ENCODE results near the gene FH. TPM values are rescaled to one million over a fixed set of nuclear protein-coding genes. Genes with fewer than 3 reads are reported as not detected.

Gene FH
- total RNA-seq, 1 experiment from 2014 or later, result 73.6 TPM

- POLR2A ChIA-PET (ENCODE audit: low non-redundant PET), result no interaction called here
- no peaks in the 10 kb centered on the region for H3K4me1 ChIP-seq (ENCODE audit: insufficient read depth, low read length, poor library complexity, severe bottlenecking)
- no peaks in the 10 kb centered on the region for H3K9me3 ChIP-seq (ENCODE audit: low read depth, low read length, poor library complexity, severe bottlenecking)
- no peak for DNase-seq (ENCODE audit: low spot score)
- H3K27me3 ChIP-seq (replicated peaks; ENCODE audit: insufficient read depth, low read depth, low read length, poor library complexity), result no peaks in the 10 kb centered on the region
- peaks cover 14% of the 10 kb centered on the region for H3K36me3 ChIP-seq (ENCODE audit: insufficient read depth, low read length, poor library complexity, severe bottlenecking)
- TSS peak; percentile 57 for BruUV-seq (replicated peaks)
- intact Hi-C loops (cut with micrococcal nuclease; ENCODE audit: unreplicated experiment), result no loop called here
- H3K4me3 ChIP-seq (ENCODE audit: low read depth, low read length, poor library complexity, severe bottlenecking), result peak overlapping the region; percentile 73
- TF ChIP-seq CTCF (conservative IDR thresholded peaks at IDR 0.05; ENCODE audit: low read depth, low read length), result no peak
- TF ChIP-seq EZH2 (IDR thresholded peaks at IDR 0.05; ENCODE audit: borderline replicate concordance, low read depth, low read length, poor library complexity, severe bottlenecking), result no peak
- CTCF ChIA-PET, result no interaction called here
- H3K27ac ChIP-seq (ENCODE audit: low read depth, low read length, poor library complexity, severe bottlenecking), result peak overlapping the region; percentile 74
Observed at GRCh38 chr1:241518476-241519307, 863 bp downstream of the FH start.

GRCh38 chr1:241513378-241513777 lies 6.2 kb downstream of the FH start:
- no peak overlapping the region for H3K27ac ChIP-seq (ENCODE audit: low read depth, low read length, poor library complexity, severe bottlenecking)
- intact Hi-C loops (cut with micrococcal nuclease; ENCODE audit: unreplicated experiment), result no loop called here
- TF ChIP-seq CTCF (conservative IDR thresholded peaks at IDR 0.05; ENCODE audit: low read depth, low read length) (no peak), EZH2 (IDR thresholded peaks at IDR 0.05; ENCODE audit: borderline replicate concordance, low read depth, low read length, poor library complexity, severe bottlenecking) (no peak)
- peaks cover 43% of the 10 kb centered on the region for H3K36me3 ChIP-seq (ENCODE audit: insufficient read depth, low read length, poor library complexity, severe bottlenecking)
- no peaks in the 10 kb centered on the region for H3K4me1 ChIP-seq (ENCODE audit: insufficient read depth, low read length, poor library complexity, severe bottlenecking)
- ChIA-PET CTCF (no interaction called here), POLR2A (ENCODE audit: low non-redundant PET) (no interaction called here)
- no peak for DNase-seq (ENCODE audit: low spot score)
- H3K9me3 ChIP-seq (ENCODE audit: low read depth, low read length, poor library complexity, severe bottlenecking), result no peaks in the 10 kb centered on the region
- no peak overlapping the region for H3K4me3 ChIP-seq (ENCODE audit: low read depth, low read length, poor library complexity, severe bottlenecking)
- H3K27me3 ChIP-seq (replicated peaks; ENCODE audit: insufficient read depth, low read depth, low read length, poor library complexity), result no peaks in the 10 kb centered on the region
- BruUV-seq (replicated peaks), result no TSS peak

- TF ChIP-seq EZH2 (IDR thresholded peaks at IDR 0.05; ENCODE audit: borderline replicate concordance, low read depth, low read length, poor library complexity, severe bottlenecking) (no peak), CTCF (conservative IDR thresholded peaks at IDR 0.05; ENCODE audit: low read depth, low read length) (no peak)
- no peaks in the 10 kb centered on the region for H3K9me3 ChIP-seq (ENCODE audit: low read depth, low read length, poor library complexity, severe bottlenecking)
- no peaks in the 10 kb centered on the region for H3K4me1 ChIP-seq (ENCODE audit: insufficient read depth, low read length, poor library complexity, severe bottlenecking)
- no peak for DNase-seq (ENCODE audit: low spot score)
- ChIA-PET CTCF (no interaction called here), POLR2A (ENCODE audit: low non-redundant PET) (no interaction called here)
- H3K27me3 ChIP-seq (replicated peaks; ENCODE audit: insufficient read depth, low read depth, low read length, poor library complexity), result no peaks in the 10 kb centered on the region
- H3K27ac ChIP-seq (ENCODE audit: low read depth, low read length, poor library complexity, severe bottlenecking), result no peak overlapping the region
- peaks cover 47% of the 10 kb centered on the region for H3K36me3 ChIP-seq (ENCODE audit: insufficient read depth, low read length, poor library complexity, severe bottlenecking)
- no TSS peak for BruUV-seq (replicated peaks)
- intact Hi-C loops (cut with micrococcal nuclease; ENCODE audit: unreplicated experiment), result no loop called here
- no peak overlapping the region for H3K4me3 ChIP-seq (ENCODE audit: low read depth, low read length, poor library complexity, severe bottlenecking)
Observed at GRCh38 chr1:241507189-241507863, 12.2 kb downstream of the FH start.

Data from A673 (cell line).